ENCODE measurements around the gene TMEM132D. TPM values are rescaled to one million over a fixed set of nuclear protein-coding genes. Genes with fewer than 3 reads are reported as not detected.
A peak's percentile ranks its signal among the peaks of the same experiment; 100 is the strongest.

The TMEM132D gene
- total RNA-seq, 4 donors from 2014 or later = 0.17 TPM; not detected in 3

GRCh38 chr12:129489100-129489676 lies 414.6 kb downstream of the TMEM132D start:
- Histone ChIP-seq H3K4me1 (no peaks in the 10 kb centered on the region), H3K27me3 (peaks cover 0 to 16% (median 0%) of the 10 kb centered on the region in 4 donors), H3K9me3 (no peaks in the 10 kb centered on the region), H3K36me3 (no peaks in the 10 kb centered on the region), H3K4me3 (no peak overlapping the region), H3K27ac (replicated peaks in 1 of 4) (no peak overlapping the region)
- intact Hi-C loops (cut with DNase I) = no loop called here
- no peak for TF ChIP-seq POLR2A (IDR thresholded peaks at IDR 0.05; ENCODE audit: low read depth)
- TF ChIP-seq POLR2AphosphoS5 (IDR thresholded peaks at IDR 0.05) = no peak
- TF ChIP-seq CTCF (IDR thresholded peaks at IDR 0.05) = no peak
- TF ChIP-seq EP300 (IDR thresholded peaks at IDR 0.05) = no peak
- 84% methylated on average over 1 of the region's 1 CpG for WGBS
- DNase-seq (ENCODE audit: extremely low spot score) = no peak

GRCh38 chr12:129486931-129487330 lies 416.9 kb downstream of the TMEM132D start:
- intact Hi-C loops (cut with DNase I) = no loop called here
- no peaks in the 10 kb centered on the region for H3K9me3 ChIP-seq

GRCh38 chr12:129483111-129483893 lies 420.5 kb downstream of the TMEM132D start:
- DNase-seq (ENCODE audit: extremely low spot score) = peak; percentile 72
- Histone ChIP-seq H3K27me3 (peaks cover 0 to 4% (median 0%) of the 10 kb centered on the region in 4 donors), H3K36me3 (no peaks in the 10 kb centered on the region), H3K4me1 (no peaks in the 10 kb centered on the region), H3K27ac (replicated peaks in 1 of 4) (no peak overlapping the region), H3K4me3 (no peak overlapping the region), H3K9me3 (no peaks in the 10 kb centered on the region)
- TF ChIP-seq POLR2AphosphoS5 (IDR thresholded peaks at IDR 0.05) (no peak), POLR2A (IDR thresholded peaks at IDR 0.05; ENCODE audit: low read depth) (no peak), EP300 (IDR thresholded peaks at IDR 0.05) (no peak), CTCF (IDR thresholded peaks at IDR 0.05) (no peak)
- intact Hi-C loops (cut with DNase I) = no loop called here
- 79% methylated on average over 16 of the region's 16 CpGs for WGBS

More at GRCh38 chr12:129486931-129487330, 416.9 kb downstream of the TMEM132D start:
- H3K36me3 ChIP-seq = no peaks in the 10 kb centered on the region
- no peaks in the 10 kb centered on the region for H3K4me1 ChIP-seq
- H3K4me3 ChIP-seq = no peak overlapping the region
- TF ChIP-seq POLR2A (IDR thresholded peaks at IDR 0.05; ENCODE audit: low read depth) = no peak
- no peak for TF ChIP-seq CTCF (IDR thresholded peaks at IDR 0.05)
- TF ChIP-seq POLR2AphosphoS5 (IDR thresholded peaks at IDR 0.05) = no peak
- TF ChIP-seq EP300 (IDR thresholded peaks at IDR 0.05) = no peak
- DNase-seq (ENCODE audit: extremely low spot score) = no peak
- 71% methylated on average over 8 of the region's 8 CpGs for WGBS
- peaks cover 0 to 4% (median 0%) of the 10 kb centered on the region in 4 donors for H3K27me3 ChIP-seq
- H3K27ac ChIP-seq (replicated peaks in 1 of 4) = no peak overlapping the region

- no peaks in the 10 kb centered on the region for H3K4me1 ChIP-seq
- no peaks in the 10 kb centered on the region for H3K9me3 ChIP-seq
- TF ChIP-seq EP300 (IDR thresholded peaks at IDR 0.05) (no peak), CTCF (IDR thresholded peaks at IDR 0.05) (no peak), POLR2AphosphoS5 (IDR thresholded peaks at IDR 0.05) (no peak), POLR2A (IDR thresholded peaks at IDR 0.05; ENCODE audit: low read depth) (no peak)
- H3K4me3 ChIP-seq = no peak overlapping the region
- H3K27ac ChIP-seq (replicated peaks in 1 of 4) = no peak overlapping the region
- 85% methylated on average over 10 of the region's 10 CpGs for WGBS
- intact Hi-C loops (cut with DNase I) = no loop called here
- no peaks in the 10 kb centered on the region for H3K36me3 ChIP-seq
- H3K27me3 ChIP-seq = peaks cover 0 to 4% (median 0%) of the 10 kb centered on the region in 4 donors
- DNase-seq (ENCODE audit: extremely low spot score) = peak; percentile 87
Measured at GRCh38 chr12:129481921-129482320, 421.9 kb downstream of the TMEM132D start.
